PFSK-1 (cell line): ENCODE measurements around the gene NCAM1.

Experiments used
- POLR2AphosphoS5 ChIP-seq: IDR thresholded peaks from 2 replicates; pipeline ENCODE4 v1.6.1; 2012; ENCODE audit warnings: low read depth, mild to moderate bottlenecking, control low read depth, low read length, moderate library complexity
- TAF1 ChIP-seq: IDR thresholded peaks from 2 replicates; pipeline ENCODE4 v1.6.1; 2012; ENCODE audit warnings: low read length, control low read depth, borderline replicate concordance; ENCODE audit not compliant: insufficient read depth

- TF ChIP-seq POLR2AphosphoS5 (no peak), TAF1 (no peak)
Observed at GRCh38 chr11:113247966-113248365, 286.7 kb downstream of the NCAM1 start.
